ENCODE data around the gene FGFBP2. TPM values are rescaled to one million over a fixed set of nuclear protein-coding genes. Genes with fewer than 3 reads are reported as not detected.

The FGFBP2 gene
- polyA plus RNA-seq, 3 donors: 0.61 to 1.1 TPM; not detected in 1

DNA sequence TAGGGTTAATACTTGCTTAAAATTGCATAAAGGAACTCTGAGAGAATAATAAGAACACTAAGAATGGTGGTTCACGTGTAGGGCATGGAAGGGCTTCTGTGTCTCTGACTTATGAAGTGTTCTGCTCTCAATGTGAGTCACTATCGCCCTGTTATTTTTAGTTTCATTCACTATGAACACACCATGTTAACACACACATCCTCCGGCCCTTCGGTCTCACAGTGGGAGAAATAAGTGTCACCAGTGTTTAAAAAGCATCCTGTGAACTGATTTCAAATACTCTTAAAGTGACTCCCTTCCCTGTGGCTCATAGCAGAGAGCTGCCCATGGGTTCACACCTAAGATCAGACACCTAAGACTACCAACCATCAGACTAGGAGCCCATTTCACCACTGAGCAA lies 33.8 kb upstream of the FGFBP2 start:
- Histone ChIP-seq H3K9ac (ENCODE audit: insufficient read depth, low read length, poor library complexity, severe bottlenecking) (no peak overlapping the region), H3K4me2 (replicated peaks; ENCODE audit: extremely low read depth, low read length, poor library complexity, severe bottlenecking) (no peak overlapping the region), H3K4me1 (ENCODE audit: control insufficient read depth in 1 of 2, insufficient read depth in 2 of 2, low read length in 2 of 2) (peaks cover 6 to 10% of the 10 kb centered on the region in 2 donors), H4K20me1 (ENCODE audit: insufficient read depth, low read length) (no peaks in the 10 kb centered on the region), H3K79me2 (ENCODE audit: insufficient read depth, low read length) (no peaks in the 10 kb centered on the region), H3K27me3 (ENCODE audit: control insufficient read depth in 2 of 2, insufficient read depth in 2 of 2, low read length in 2 of 2) (no peaks in the 10 kb centered on the region), H3K9me3 (replicated peaks in 1 of 2; ENCODE audit: control insufficient read depth in 1 of 2, insufficient read depth in 1 of 2, low read length in 2 of 2) (no peaks in the 10 kb centered on the region), H3K4me3 (replicated peaks in 1 of 3; ENCODE audit: low read depth in 2 of 3, low read length in 3 of 3) (no peak overlapping the region), H3K27ac (ENCODE audit: low read depth in 1 of 2, low read length in 2 of 2) (no peak overlapping the region), H2AFZ (ENCODE audit: insufficient read depth, low read depth, low read length, poor library complexity, severe bottlenecking) (no peak overlapping the region), H3K36me3 (replicated peaks in 1 of 2; ENCODE audit: control insufficient read depth in 1 of 2, insufficient read depth in 2 of 2, low read length in 2 of 2) (no peaks in the 10 kb centered on the region)
- DNase-seq: no peak
- Mint-ChIP-seq H3K4me1 (peaks cover 10% of the 10 kb centered on the region), H3K4me3 (no peak overlapping the region), H3K36me3 (no peaks in the 10 kb centered on the region), H3K9me3 (no peaks in the 10 kb centered on the region), H3K27ac (no peak overlapping the region), H3K27me3 (ENCODE audit: low read depth in 3 of 3) (peaks cover 0 to 2% (median 0%) of the 10 kb centered on the region in 3 donors)
- intact Hi-C loops (cut with micrococcal nuclease): no loop called here
- 100% methylated on average over 2 of the region's 4 CpGs for WGBS (ENCODE audit: insufficient coverage)
- no peak for TF ChIP-seq CTCF (IDR thresholded peaks at IDR 0.05)

DNA sequence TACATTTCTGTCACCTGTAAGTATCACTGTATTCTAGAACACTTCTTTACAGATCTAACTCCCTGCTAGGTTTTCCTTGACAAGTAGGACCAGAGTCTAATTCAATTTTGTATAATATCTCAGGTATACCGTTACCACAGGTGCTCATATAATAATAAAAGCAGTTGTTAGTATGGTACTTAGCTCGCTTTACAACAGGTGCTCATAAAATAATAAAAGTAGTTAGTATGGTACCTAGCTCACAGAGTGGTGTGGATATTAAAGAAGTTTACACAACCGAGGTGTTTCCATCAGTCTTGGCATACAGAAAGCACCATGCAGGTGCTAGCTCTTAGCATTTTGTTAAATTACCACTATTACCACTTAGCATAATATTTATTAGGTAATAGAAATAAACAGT lies 32.9 kb upstream of the FGFBP2 start:
- Histone ChIP-seq H3K4me1 (ENCODE audit: control insufficient read depth in 1 of 2, insufficient read depth in 2 of 2, low read length in 2 of 2) (peaks cover 10 to 11% of the 10 kb centered on the region in 2 donors), H2AFZ (ENCODE audit: insufficient read depth, low read depth, low read length, poor library complexity, severe bottlenecking) (no peak overlapping the region), H3K4me2 (replicated peaks; ENCODE audit: extremely low read depth, low read length, poor library complexity, severe bottlenecking) (no peak overlapping the region), H3K27ac (ENCODE audit: low read depth in 1 of 2, low read length in 2 of 2) (no peak overlapping the region), H4K20me1 (ENCODE audit: insufficient read depth, low read length) (no peaks in the 10 kb centered on the region), H3K9me3 (replicated peaks in 1 of 2; ENCODE audit: control insufficient read depth in 1 of 2, insufficient read depth in 1 of 2, low read length in 2 of 2) (no peaks in the 10 kb centered on the region), H3K36me3 (replicated peaks in 1 of 2; ENCODE audit: control insufficient read depth in 1 of 2, insufficient read depth in 2 of 2, low read length in 2 of 2) (no peaks in the 10 kb centered on the region), H3K4me3 (replicated peaks in 1 of 3; ENCODE audit: low read depth in 2 of 3, low read length in 3 of 3) (no peak overlapping the region), H3K79me2 (ENCODE audit: insufficient read depth, low read length) (no peaks in the 10 kb centered on the region), H3K27me3 (ENCODE audit: control insufficient read depth in 2 of 2, insufficient read depth in 2 of 2, low read length in 2 of 2) (no peaks in the 10 kb centered on the region), H3K9ac (ENCODE audit: insufficient read depth, low read length, poor library complexity, severe bottlenecking) (no peak overlapping the region)
- Mint-ChIP-seq H3K27me3 (ENCODE audit: low read depth in 3 of 3) (peaks cover 0 to 2% (median 0%) of the 10 kb centered on the region in 3 donors), H3K27ac (no peak overlapping the region), H3K4me1 (peaks cover 14% of the 10 kb centered on the region), H3K9me3 (no peaks in the 10 kb centered on the region), H3K4me3 (no peak overlapping the region), H3K36me3 (no peaks in the 10 kb centered on the region)
- WGBS (ENCODE audit: insufficient coverage): no CpG with 5 or more reads among the region's 3 CpGs
- no peak for DNase-seq
- intact Hi-C loops (cut with micrococcal nuclease): no loop called here
- no peak for TF ChIP-seq CTCF (IDR thresholded peaks at IDR 0.05)

All from CD14-positive monocyte (primary cell).